Vagina (tissue), 2 donors: ENCODE results near the gene TGM6. TPM values are rescaled to one million over a fixed set of nuclear protein-coding genes. Genes with fewer than 3 reads are reported as not detected.
A peak's percentile ranks its signal among the peaks of the same experiment; 100 is the strongest.

Experiments
- DNase-seq, 2 donors: peaks; one replicate each; pipeline ENCODE4 v3.0.0-alpha.2; 2017; ENCODE audit errors: extremely low spot score in 2 of 2
- H3K27ac ChIP-seq: fragments of 200-600 bp; sonication (generic); one replicate; pipeline ENCODE4 v1.5.1; 2019
- H3K27me3 ChIP-seq: fragments of 200-600 bp; sonication (generic); one replicate; pipeline ENCODE4 v1.5.1; 2019
- H3K36me3 ChIP-seq, 2 donors: fragments of 200-600 bp; sonication (generic); one replicate each; pipeline ENCODE4 v1.5.1; 2017 to 2019
- H3K4me1 ChIP-seq: fragments of 200-600 bp; sonication (generic); one replicate; pipeline ENCODE4 v1.5.1; 2019
- H3K4me3 ChIP-seq, 2 donors: fragments of 200-600 bp; sonication (generic); 1 replicate in 1 of 2; 2 replicates in 1 of 2; pipeline ENCODE4 v1.5.1; 2016 to 2019
- H3K9me3 ChIP-seq: fragments of 200-600 bp; sonication (generic); one replicate; pipeline ENCODE4 v1.5.1; 2019
- POLR2A ChIP-seq, 2 donors: fragments of 450-650 bp; IDR thresholded peaks; one replicate each; pipeline ENCODE4 v1.6.1; 2017; ENCODE audit warnings: antibody characterized with exemption in 2 of 2, mild to moderate bottlenecking in 2 of 2, moderate library complexity in 2 of 2
- POLR2AphosphoS5 ChIP-seq, 2 donors: sonication (generic); formaldehyde crosslinking; IDR thresholded peaks; one replicate each; pipeline ENCODE4 v1.9.0; 2017; ENCODE audit warnings: antibody characterized with exemption in 2 of 2, mild to moderate bottlenecking in 2 of 2, low read depth in 1 of 2; ENCODE audit not compliant: insufficient read depth in 1 of 2
- intact Hi-C: fragments of 100-400 bp; cut with DNase I; formaldehyde crosslinking; loops from one replicate; pipeline ENCODE4 v1.15.1; 2023
- total RNA-seq: library from RNA; depleted of rRNA; stranded (reverse); fragments of >200 nt; gene quantifications from one replicate; pipeline ENCODE4 v1.2.3, GENCODE V29; 2016
- TF ChIP-seq, protein P1 (sequence below), 3 experiments: fragments of 450-650 bp in 2 of 3; fragments of 200-600 bp in 1 of 3; sonication (generic) in 1 of 3; IDR thresholded peaks; one replicate each; pipeline ENCODE4 v1.5.1; 2017 to 2019; ENCODE audit warnings: antibody characterized with exemption in 3 of 3, mild to moderate bottlenecking in 2 of 3, moderate library complexity in 2 of 3

The TGM6 gene
- total RNA-seq, 1 donor from 2014 or later = not detected

DNA sequence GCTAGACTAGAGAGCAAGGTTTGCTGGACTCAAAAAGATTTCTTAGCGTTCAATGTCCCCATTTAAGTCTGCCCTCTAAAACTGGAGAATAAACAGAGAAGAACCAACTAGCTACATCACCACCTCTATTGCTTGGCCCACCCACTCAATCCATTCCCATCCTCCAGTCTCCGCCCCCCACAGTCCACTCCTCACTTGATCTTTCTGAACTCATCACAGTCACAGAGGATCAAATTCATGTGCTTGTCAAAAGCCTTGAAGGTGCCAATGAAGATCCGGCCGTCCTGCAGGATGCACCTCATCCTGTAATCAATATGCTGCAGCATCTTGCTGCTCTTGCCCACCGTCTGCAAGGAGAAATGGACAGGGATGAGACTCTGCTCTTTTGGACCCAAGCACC is 86.7 kb downstream of the TGM6 start:
- TF ChIP-seq, protein P1, sequence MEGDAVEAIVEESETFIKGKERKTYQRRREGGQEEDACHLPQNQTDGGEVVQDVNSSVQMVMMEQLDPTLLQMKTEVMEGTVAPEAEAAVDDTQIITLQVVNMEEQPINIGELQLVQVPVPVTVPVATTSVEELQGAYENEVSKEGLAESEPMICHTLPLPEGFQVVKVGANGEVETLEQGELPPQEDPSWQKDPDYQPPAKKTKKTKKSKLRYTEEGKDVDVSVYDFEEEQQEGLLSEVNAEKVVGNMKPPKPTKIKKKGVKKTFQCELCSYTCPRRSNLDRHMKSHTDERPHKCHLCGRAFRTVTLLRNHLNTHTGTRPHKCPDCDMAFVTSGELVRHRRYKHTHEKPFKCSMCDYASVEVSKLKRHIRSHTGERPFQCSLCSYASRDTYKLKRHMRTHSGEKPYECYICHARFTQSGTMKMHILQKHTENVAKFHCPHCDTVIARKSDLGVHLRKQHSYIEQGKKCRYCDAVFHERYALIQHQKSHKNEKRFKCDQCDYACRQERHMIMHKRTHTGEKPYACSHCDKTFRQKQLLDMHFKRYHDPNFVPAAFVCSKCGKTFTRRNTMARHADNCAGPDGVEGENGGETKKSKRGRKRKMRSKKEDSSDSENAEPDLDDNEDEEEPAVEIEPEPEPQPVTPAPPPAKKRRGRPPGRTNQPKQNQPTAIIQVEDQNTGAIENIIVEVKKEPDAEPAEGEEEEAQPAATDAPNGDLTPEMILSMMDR (IDR thresholded peaks at IDR 0.05) = no peak
- TF ChIP-seq POLR2AphosphoS5 (IDR thresholded peaks at IDR 0.05; ENCODE audit: insufficient read depth in 1 of 2, low read depth in 1 of 2) = no peak
- TF ChIP-seq POLR2A (IDR thresholded peaks at IDR 0.05) = no peak
- Histone ChIP-seq H3K27ac (no peak overlapping the region), H3K36me3 (peaks cover 0 to 59% of the 10 kb centered on the region in 2 donors), H3K4me1 (peaks cover 25% of the 10 kb centered on the region), H3K4me3 (no peak overlapping the region), H3K27me3 (no peaks in the 10 kb centered on the region), H3K9me3 (no peaks in the 10 kb centered on the region)
- no peak for DNase-seq
- intact Hi-C loops = loop anchor here (10.0 kb wide), 1 partner anchor 583 kb away; no protein-coding TSS in a partner anchor

DNA sequence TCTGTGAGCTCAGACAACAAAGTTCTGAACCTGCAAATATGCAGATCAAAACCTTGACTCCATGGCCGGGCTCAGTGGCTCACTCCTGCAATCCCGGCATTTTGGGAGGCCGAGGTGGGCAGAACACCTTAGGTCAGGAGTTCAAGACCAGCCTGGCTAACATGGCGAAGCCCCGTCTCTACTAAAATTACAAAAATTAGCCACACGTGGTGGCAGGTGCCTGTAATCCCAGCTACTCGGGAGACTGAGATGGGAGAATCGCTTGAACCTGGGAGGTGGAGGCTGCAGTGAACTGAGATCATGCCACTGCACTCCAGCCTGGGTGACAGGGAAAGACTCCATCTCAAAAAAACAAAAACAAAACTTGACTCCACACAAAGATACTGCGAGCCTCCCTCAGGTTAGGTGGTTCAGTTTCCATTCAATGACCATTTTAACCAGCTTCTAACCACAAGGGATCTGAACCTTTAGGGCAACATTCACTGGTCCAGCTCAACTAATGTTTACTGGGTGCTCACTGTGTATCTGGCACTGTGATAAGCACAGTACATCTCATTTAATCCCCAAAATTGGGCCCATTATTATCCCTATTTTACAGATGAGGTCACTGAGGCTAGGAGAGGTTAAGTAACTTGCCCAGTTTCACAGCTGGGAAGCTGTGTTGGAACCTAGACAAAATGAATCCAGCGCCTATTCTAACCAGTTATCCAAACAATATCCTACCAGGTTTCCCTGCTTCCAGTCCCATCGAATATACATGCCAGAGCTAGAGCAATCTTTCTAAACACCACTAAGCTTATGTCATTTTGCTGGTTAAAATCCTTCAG is 88.1 kb downstream of the TGM6 start:
- Histone ChIP-seq H3K9me3 (no peaks in the 10 kb centered on the region), H3K27me3 (no peaks in the 10 kb centered on the region), H3K27ac (no peak overlapping the region), H3K36me3 (peaks cover 0 to 45% of the 10 kb centered on the region in 2 donors), H3K4me1 (peaks cover 25% of the 10 kb centered on the region), H3K4me3 (peak overlapping the region; percentile 80 to 84)
- intact Hi-C loops = loop anchor here (10.0 kb wide), 1 partner anchor 584 kb away; no protein-coding TSS in a partner anchor
- TF ChIP-seq, protein P1 (IDR thresholded peaks at IDR 0.05) = no peak
- TF ChIP-seq POLR2A (IDR thresholded peaks at IDR 0.05) = no peak
- TF ChIP-seq POLR2AphosphoS5 (IDR thresholded peaks at IDR 0.05; ENCODE audit: insufficient read depth in 1 of 2, low read depth in 1 of 2) = no peak
- DNase-seq = no peak

DNA sequence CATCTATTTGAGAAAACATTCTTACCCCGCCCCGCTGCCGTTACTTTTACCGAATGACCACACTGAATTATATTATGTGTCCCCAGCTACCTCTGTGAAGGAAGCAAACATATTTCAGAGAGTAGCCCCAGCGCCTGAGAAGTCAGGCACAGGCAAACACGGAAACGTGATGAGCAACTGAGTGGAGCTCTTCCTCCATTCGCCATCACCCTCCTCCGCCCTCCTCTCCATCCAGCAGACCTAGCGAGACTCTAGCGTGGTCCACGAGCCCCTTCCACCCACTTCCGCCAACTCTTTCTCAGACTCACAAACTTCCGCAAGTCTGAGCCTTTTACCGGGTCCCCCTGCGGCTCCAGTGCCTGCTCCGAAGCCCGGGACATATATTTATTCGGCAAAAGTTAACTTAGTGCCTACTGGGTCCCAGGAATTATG is 89.3 kb downstream of the TGM6 start:
- intact Hi-C loops = loop anchor here (10.0 kb wide), 1 partner anchor 585 kb away; no protein-coding TSS in a partner anchor
- DNase-seq = no peak
- H3K9me3 ChIP-seq = no peaks in the 10 kb centered on the region
- H3K4me3 ChIP-seq = peak overlapping the region; percentile 80 to 84
- peak overlapping the region; percentile 92 for H3K27ac ChIP-seq
- no peaks in the 10 kb centered on the region for H3K27me3 ChIP-seq
- TF ChIP-seq POLR2A (IDR thresholded peaks at IDR 0.05) = no peak
- no peak for TF ChIP-seq POLR2AphosphoS5 (IDR thresholded peaks at IDR 0.05; ENCODE audit: insufficient read depth in 1 of 2, low read depth in 1 of 2)
- TF ChIP-seq, protein P1 (IDR thresholded peaks at IDR 0.05) = no peak
- H3K4me1 ChIP-seq = peaks cover 25% of the 10 kb centered on the region
- H3K36me3 ChIP-seq = peaks cover 0 to 33% of the 10 kb centered on the region in 2 donors

DNA sequence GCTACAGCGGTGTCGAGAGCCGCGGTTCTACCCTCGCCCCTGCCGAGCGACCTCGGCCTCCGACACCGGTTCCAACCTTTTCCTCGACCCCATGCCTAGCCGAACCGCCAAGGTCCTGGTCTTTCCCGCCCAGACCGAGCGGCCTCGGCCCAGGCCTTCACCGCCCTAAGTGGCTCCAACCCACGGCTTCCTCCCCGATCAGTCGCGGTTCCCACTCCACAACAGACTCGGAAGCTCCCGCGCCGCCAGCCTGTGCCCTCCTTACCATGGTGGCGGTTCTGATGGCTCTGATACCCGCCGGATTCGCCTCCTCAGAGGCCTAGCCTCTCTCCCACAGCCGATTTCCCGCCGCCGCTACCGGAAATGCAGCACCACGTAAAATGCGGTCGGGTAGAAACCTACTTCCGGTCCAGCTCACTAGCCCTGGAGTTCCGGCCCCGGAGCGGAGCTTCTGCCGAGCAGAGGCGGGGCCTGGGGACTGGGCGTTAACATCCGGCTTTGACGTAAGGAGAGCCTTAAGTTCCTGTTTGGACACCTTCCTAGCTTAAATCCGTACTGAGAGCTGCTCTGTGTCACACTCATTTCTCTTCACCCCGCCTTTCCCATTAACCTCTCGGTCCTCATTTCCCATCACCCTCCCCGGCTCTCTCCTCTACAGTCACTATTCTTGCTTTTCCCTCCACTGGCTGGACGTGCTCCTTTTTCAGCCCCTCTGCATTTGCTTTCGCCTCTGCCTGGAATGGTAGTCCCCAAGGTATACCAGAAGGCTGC is 89.9 kb downstream of the TGM6 start, which contains the start of gene SNRPB:
Gene SNRPB (minus strand): TSS at position 367 of the 771 bp plus-strand sequence. CDS start 99 bp downstream, at position 268.
- DNase-seq = peak in 1 of 2 donors; percentile 99
- Histone ChIP-seq H3K9me3 (no peaks in the 10 kb centered on the region), H3K4me1 (peaks cover 25% of the 10 kb centered on the region), H3K27me3 (no peaks in the 10 kb centered on the region), H3K36me3 (peaks cover 0 to 27% of the 10 kb centered on the region in 2 donors), H3K4me3 (peak within 1 kb of the TSS; percentile 80 to 84), H3K27ac (peak within 1 kb of the TSS; percentile 92)
- intact Hi-C loops = no loop called here
- TF ChIP-seq POLR2A (IDR thresholded peaks at IDR 0.05) (peak; percentile 68 to 78), POLR2AphosphoS5 (IDR thresholded peaks at IDR 0.05; ENCODE audit: insufficient read depth in 1 of 2, low read depth in 1 of 2) (peak; percentile 99)
- TF ChIP-seq, protein P1 (IDR thresholded peaks at IDR 0.05) = peak in 2 of 3 experiments; percentile 6 to 37
